Neutrophil (primary cell): ENCODE measurements around the gene FEM1C.

Experiments used
- H3K27ac ChIP-seq: fragments of 200-600 bp; sonication (generic); 2 replicates; pipeline ENCODE4 v1.5.1; 2016; ENCODE audit warnings: mild to moderate bottlenecking, moderate library complexity
- H3K27me3 ChIP-seq: fragments of 200-600 bp; sonication (generic); 2 replicates; pipeline ENCODE4 v1.6.0; 2016; ENCODE audit warnings: mild to moderate bottlenecking
- H3K36me3 ChIP-seq: fragments of 200-600 bp; sonication (generic); 2 replicates; pipeline ENCODE4 v1.5.1; 2017
- H3K4me1 ChIP-seq, 2 experiments: fragments of 200-600 bp in 1 of 2; sonication (generic) in 1 of 2; 1 replicate in 1 of 2; 2 replicates in 1 of 2; pipeline versions ENCODE4 v1.5.1 to v1.6.1; 2013 to 2016; ENCODE audit warnings: low read depth in 1 of 2, low read length in 1 of 2, mild to moderate bottlenecking in 1 of 2, moderate library complexity in 1 of 2; ENCODE audit not compliant: control insufficient read depth in 1 of 2, insufficient read depth in 1 of 2
- H3K4me3 ChIP-seq, 2 experiments: fragments of 200-600 bp in 1 of 2; sonication (generic) in 1 of 2; 1 replicate in 1 of 2; 2 replicates in 1 of 2; pipeline ENCODE4 v1.5.1; 2013 to 2016; ENCODE audit warnings: low read depth in 1 of 2, low read length in 1 of 2, mild to moderate bottlenecking in 1 of 2, moderate library complexity in 1 of 2
- H3K9me3 ChIP-seq: fragments of 200-600 bp; sonication (generic); 2 replicates; pipeline ENCODE4 v1.5.1; 2016
- TF ChIP-seq, protein P1 (sequence below): fragments of 200-600 bp; sonication (generic); IDR thresholded peaks from 2 replicates; pipeline ENCODE4 v1.5.1; 2016; ENCODE audit warnings: antibody characterized with exemption

Gene FEM1C

DNA sequence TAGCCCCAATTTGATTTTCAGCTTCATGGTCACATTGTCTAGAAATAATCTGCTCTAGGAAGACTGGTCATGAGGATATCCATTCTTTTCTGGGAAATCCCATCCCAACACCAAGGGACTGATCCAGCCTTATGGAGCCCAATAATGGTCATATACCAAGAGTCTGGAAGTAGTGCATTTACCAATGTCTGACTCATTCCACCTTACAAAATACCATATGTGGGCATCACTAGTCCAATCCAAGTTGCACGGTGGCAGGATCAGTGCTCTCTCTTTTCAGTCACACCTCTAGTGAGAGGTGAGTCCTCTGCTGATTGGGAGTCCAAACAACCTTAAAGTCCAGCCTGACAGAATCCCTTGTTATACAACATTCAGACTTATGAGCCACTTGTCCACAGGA, 73.7 kb downstream of the FEM1C start:
- no peaks in the 10 kb centered on the region for H3K36me3 ChIP-seq
- no peaks in the 10 kb centered on the region for H3K27me3 ChIP-seq
- no peak overlapping the region for H3K27ac ChIP-seq
- TF ChIP-seq, protein P1, sequence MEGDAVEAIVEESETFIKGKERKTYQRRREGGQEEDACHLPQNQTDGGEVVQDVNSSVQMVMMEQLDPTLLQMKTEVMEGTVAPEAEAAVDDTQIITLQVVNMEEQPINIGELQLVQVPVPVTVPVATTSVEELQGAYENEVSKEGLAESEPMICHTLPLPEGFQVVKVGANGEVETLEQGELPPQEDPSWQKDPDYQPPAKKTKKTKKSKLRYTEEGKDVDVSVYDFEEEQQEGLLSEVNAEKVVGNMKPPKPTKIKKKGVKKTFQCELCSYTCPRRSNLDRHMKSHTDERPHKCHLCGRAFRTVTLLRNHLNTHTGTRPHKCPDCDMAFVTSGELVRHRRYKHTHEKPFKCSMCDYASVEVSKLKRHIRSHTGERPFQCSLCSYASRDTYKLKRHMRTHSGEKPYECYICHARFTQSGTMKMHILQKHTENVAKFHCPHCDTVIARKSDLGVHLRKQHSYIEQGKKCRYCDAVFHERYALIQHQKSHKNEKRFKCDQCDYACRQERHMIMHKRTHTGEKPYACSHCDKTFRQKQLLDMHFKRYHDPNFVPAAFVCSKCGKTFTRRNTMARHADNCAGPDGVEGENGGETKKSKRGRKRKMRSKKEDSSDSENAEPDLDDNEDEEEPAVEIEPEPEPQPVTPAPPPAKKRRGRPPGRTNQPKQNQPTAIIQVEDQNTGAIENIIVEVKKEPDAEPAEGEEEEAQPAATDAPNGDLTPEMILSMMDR, result no peak
- H3K4me3 ChIP-seq, result no peak overlapping the region
- H3K9me3 ChIP-seq, result no peaks in the 10 kb centered on the region
- peaks cover 0 to 7% of the 10 kb centered on the region in 2 experiments for H3K4me1 ChIP-seq
